Endodermal cell (in vitro differentiated cells): ENCODE measurements around the gene LRMDA. TPM values are rescaled to one million over a fixed set of nuclear protein-coding genes. Genes with fewer than 3 reads are reported as not detected.

Experiments
- DNase-seq: peaks from one replicate; pipeline ENCODE4 v3.0.0-alpha.2; 2017
- H3K27ac ChIP-seq: 2 replicates; pipeline ENCODE4 v1.5.1; 2013; ENCODE audit warnings: mild to moderate bottlenecking, low read depth, low read length, moderate library complexity
- H3K27me3 ChIP-seq: 2 replicates; pipeline ENCODE4 v1.6.1; 2013; ENCODE audit warnings: mild to moderate bottlenecking, low read length, moderate library complexity; ENCODE audit not compliant: insufficient read depth, control insufficient read depth, poor library complexity, severe bottlenecking
- H3K36me3 ChIP-seq: 2 replicates; pipeline ENCODE4 v1.7.0; 2013; ENCODE audit warnings: mild to moderate bottlenecking, low read length, moderate library complexity; ENCODE audit not compliant: control insufficient read depth, insufficient read depth
- H3K4me1 ChIP-seq: one replicate; pipeline ENCODE4 v1.7.0; 2013; ENCODE audit warnings: low read length; ENCODE audit not compliant: control insufficient read depth, insufficient read depth
- H3K4me3 ChIP-seq: 2 replicates; pipeline ENCODE4 v1.5.1; 2013; ENCODE audit warnings: mild to moderate bottlenecking, low read length, moderate library complexity
- H3K9ac ChIP-seq: 2 replicates; pipeline ENCODE4 v1.6.1; 2013; ENCODE audit warnings: mild to moderate bottlenecking, low read length, moderate library complexity; ENCODE audit not compliant: poor library complexity, severe bottlenecking; ENCODE audit errors: extremely low read depth
- H3K9me3 ChIP-seq: 2 replicates; pipeline ENCODE4 v1.6.1; 2013; ENCODE audit warnings: mild to moderate bottlenecking, low read length, moderate library complexity; ENCODE audit not compliant: control insufficient read depth
- H3K27ac Mint-ChIP-seq: 2 replicates; pipeline ENCODE4 v1.8.0; 2020; ENCODE audit warnings: mixed read lengths
- H3K27me3 Mint-ChIP-seq: 2 replicates; pipeline ENCODE4 v1.8.0; 2021; ENCODE audit warnings: mild to moderate bottlenecking, mixed read lengths; ENCODE audit not compliant: insufficient read depth
- H3K36me3 Mint-ChIP-seq: 2 replicates; pipeline ENCODE4 v1.8.0; 2020; ENCODE audit warnings: low read depth, mixed read lengths
- H3K4me1 Mint-ChIP-seq: 2 replicates; pipeline ENCODE4 v1.8.0; 2020; ENCODE audit warnings: mixed read lengths
- H3K4me3 Mint-ChIP-seq: 2 replicates; pipeline ENCODE4 v1.8.0; 2020; ENCODE audit warnings: mild to moderate bottlenecking, moderate library complexity, mixed read lengths
- H3K9me3 Mint-ChIP-seq: 2 replicates; pipeline ENCODE4 v1.8.0; 2020; ENCODE audit warnings: mild to moderate bottlenecking, mixed read lengths
- WGBS, 2 experiments: methylation state at CpG; one replicate each; pipeline versions ENCODE4 v1.1.5 to v1.1.7; 2013; ENCODE audit warnings: missing lambda C conversion rate in 2 of 2, mixed read lengths in 1 of 2; ENCODE audit not compliant: insufficient coverage in 1 of 2, insufficient read length in 1 of 2; 5-methylcytosine and 5-hydroxymethylcytosine counted together
- total RNA-seq, 2 donors: library from RNA; stranded (reverse); fragmentation: NEBNext Ultra II Directional in 1 of 2; extraction: Animal tissue kit (Norgen Biotek cat#: 25700) in 1 of 2; gene quantifications; 2 replicates in 1 of 2; 3 replicates in 1 of 2; pipeline ENCODE4 v1.2.1, GENCODE V29; 2021
- TF ChIP-seq, protein P1 (sequence below): fragments of 200-600 bp; sonication (generic); conservative IDR thresholded peaks from 2 replicates; pipeline ENCODE4 v1.5.0; 2021; ENCODE audit warnings: antibody characterized with exemption, mild to moderate bottlenecking

Gene LRMDA
- total RNA-seq, 2 donors from 2014 or later: 1.7 to 5.1 TPM

DNA sequence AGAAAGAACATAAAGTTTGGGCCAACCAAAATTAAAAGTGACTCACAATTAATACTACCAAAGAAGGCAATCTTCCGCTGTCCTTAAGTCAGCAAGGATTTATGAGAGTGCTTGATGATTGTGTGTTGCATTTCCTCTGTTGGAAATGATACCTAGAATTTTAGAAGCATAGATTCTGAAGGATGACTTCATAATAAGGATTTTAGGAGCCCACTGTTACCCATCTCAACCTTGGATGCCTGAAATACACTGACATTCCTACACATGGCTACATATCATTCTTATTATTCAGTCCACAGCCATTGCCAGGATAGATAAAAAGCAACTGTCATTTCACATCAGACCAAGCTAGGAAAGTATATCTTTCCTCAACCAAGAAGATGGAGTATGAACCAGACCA is 823.8 kb downstream of the LRMDA start:
- TF ChIP-seq, protein P1, sequence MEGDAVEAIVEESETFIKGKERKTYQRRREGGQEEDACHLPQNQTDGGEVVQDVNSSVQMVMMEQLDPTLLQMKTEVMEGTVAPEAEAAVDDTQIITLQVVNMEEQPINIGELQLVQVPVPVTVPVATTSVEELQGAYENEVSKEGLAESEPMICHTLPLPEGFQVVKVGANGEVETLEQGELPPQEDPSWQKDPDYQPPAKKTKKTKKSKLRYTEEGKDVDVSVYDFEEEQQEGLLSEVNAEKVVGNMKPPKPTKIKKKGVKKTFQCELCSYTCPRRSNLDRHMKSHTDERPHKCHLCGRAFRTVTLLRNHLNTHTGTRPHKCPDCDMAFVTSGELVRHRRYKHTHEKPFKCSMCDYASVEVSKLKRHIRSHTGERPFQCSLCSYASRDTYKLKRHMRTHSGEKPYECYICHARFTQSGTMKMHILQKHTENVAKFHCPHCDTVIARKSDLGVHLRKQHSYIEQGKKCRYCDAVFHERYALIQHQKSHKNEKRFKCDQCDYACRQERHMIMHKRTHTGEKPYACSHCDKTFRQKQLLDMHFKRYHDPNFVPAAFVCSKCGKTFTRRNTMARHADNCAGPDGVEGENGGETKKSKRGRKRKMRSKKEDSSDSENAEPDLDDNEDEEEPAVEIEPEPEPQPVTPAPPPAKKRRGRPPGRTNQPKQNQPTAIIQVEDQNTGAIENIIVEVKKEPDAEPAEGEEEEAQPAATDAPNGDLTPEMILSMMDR: no peak
- Histone ChIP-seq H3K4me1 (no peaks in the 10 kb centered on the region), H3K4me3 (no peak overlapping the region), H3K27me3 (no peaks in the 10 kb centered on the region), H3K27ac (no peak overlapping the region), H3K9me3 (peaks cover 6% of the 10 kb centered on the region), H3K36me3 (no peaks in the 10 kb centered on the region), H3K9ac (no peak overlapping the region)
- no peaks in the 10 kb centered on the region for H3K4me1 Mint-ChIP-seq
- no peak overlapping the region for H3K27ac Mint-ChIP-seq
- no peaks in the 10 kb centered on the region for H3K27me3 Mint-ChIP-seq
- DNase-seq: no peak
- 100% methylated on average over 1 of the region's 1 CpG; no CpG with 5 or more reads in 1 of the 2 experiments for WGBS, 2 experiments
- no peak overlapping the region for H3K4me3 Mint-ChIP-seq
- no peaks in the 10 kb centered on the region for H3K36me3 Mint-ChIP-seq
- peaks cover 5% of the 10 kb centered on the region for H3K9me3 Mint-ChIP-seq

DNA sequence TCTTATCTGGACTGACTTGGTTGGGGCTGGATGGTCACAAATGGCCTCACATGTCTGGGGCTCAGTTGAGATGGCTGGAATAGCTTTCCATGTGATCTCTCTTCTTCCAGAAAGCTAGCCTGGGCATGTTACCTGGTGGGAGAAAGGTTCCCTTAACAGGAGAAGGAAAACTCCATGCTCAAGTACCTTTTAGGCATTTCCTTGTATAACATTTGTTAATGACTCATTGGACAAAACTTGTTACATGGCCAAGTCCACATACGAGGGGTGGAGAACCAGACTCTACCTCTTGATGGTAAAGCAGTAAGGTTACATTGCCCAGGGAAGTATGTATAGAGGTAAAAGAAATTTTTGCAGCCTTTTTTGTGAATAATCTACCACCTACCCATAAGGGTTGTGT is 826.4 kb downstream of the LRMDA start:
- TF ChIP-seq, protein P1: no peak
- WGBS, 2 experiments: 94 to 100% methylated on average over 1 of the region's 1 CpG

DNA sequence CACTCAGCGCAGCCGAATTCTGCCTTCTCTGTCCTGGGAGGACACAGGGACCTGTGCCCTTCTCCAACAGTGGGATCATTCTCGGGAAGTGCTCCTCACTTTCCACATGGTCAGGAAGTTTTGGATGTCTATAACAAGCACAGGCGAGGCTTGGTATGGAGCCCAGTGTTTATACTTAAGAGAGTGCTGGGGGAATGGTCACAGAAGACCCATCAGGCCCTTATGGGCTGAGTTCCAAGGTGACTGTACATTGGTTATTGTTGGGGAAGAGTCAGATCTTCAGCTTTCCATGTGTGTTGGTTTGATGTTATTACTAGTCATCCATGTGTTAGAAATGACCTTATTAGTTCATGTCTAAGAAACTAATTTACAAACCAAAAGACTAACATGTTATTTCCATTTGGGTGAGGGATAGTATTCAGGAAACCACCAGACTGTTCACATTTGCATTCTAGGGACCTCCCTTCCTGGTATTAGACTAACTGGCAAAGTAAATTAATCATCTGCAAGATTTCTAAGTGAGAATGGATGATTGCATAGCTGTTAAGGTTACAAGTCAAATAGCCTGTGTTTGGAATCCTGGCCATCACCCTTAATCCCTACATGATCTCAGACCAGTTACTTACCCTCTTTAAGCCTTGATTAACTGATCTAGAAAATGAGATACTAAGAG is 834.2 kb downstream of the LRMDA start:
- 79 to 82% methylated on average over 3 to 4 of the region's 4 CpGs for whole genome bisulfite sequencing, 2 experiments
- H3K27me3 ChIP-seq: no peaks in the 10 kb centered on the region
- no peak overlapping the region for H3K4me3 Mint-ChIP-seq
- H3K9me3 Mint-ChIP-seq: peaks cover 8% of the 10 kb centered on the region
- H3K36me3 ChIP-seq: no peaks in the 10 kb centered on the region
- no peaks in the 10 kb centered on the region for H3K27me3 Mint-ChIP-seq
- H3K4me1 ChIP-seq: no peaks in the 10 kb centered on the region
- peaks cover under 1% of the 10 kb centered on the region for H3K36me3 Mint-ChIP-seq
- H3K4me1 Mint-ChIP-seq: peaks cover 4% of the 10 kb centered on the region
- no peak overlapping the region for H3K4me3 ChIP-seq
- H3K9me3 ChIP-seq: peaks cover 10% of the 10 kb centered on the region
- DNase-seq: no peak
- TF ChIP-seq, protein P1: no peak
- H3K27ac Mint-ChIP-seq: no peak overlapping the region
- H3K27ac ChIP-seq: no peak overlapping the region
- H3K9ac ChIP-seq: no peak overlapping the region

More for the DNA sequence above, 826.4 kb downstream of the LRMDA start:
- Mint-ChIP-seq H3K4me1 (no peaks in the 10 kb centered on the region), H3K27ac (no peak overlapping the region), H3K27me3 (no peaks in the 10 kb centered on the region), H3K4me3 (no peak overlapping the region), H3K9me3 (peaks cover 16% of the 10 kb centered on the region), H3K36me3 (peaks cover 2% of the 10 kb centered on the region)
- no peak for DNase-seq
- H3K9ac ChIP-seq: no peak overlapping the region
- peaks cover 20% of the 10 kb centered on the region for H3K9me3 ChIP-seq
- H3K4me3 ChIP-seq: no peak overlapping the region
- H3K27me3 ChIP-seq: no peaks in the 10 kb centered on the region
- H3K27ac ChIP-seq: no peak overlapping the region
- no peaks in the 10 kb centered on the region for H3K36me3 ChIP-seq
- no peaks in the 10 kb centered on the region for H3K4me1 ChIP-seq
